Ovary (tissue), 3 donors: ENCODE measurements around the gene EZH1.

ENCODE experiments used
- EP300 ChIP-seq: sonication (generic); formaldehyde crosslinking; IDR thresholded peaks from one replicate; pipeline ENCODE4 v1.6.1; 2017; ENCODE audit warnings: antibody characterized with exemption
- POLR2A ChIP-seq: fragments of 450-650 bp; IDR thresholded peaks from one replicate; pipeline ENCODE4 v1.6.1; 2017; ENCODE audit warnings: antibody characterized with exemption, mild to moderate bottlenecking, moderate library complexity
- TF ChIP-seq, protein P1 (sequence below), 3 donors: fragments of 450-650 bp in 2 of 3; fragments of 200-600 bp in 1 of 3; IDR thresholded peaks; one replicate each; pipeline versions ENCODE4 v1.5.1 to v1.8.0; 2016 to 2022; ENCODE audit warnings: antibody characterized with exemption in 3 of 3, mild to moderate bottlenecking in 1 of 3
- donor health status: DM: no; HTN: no; CAD: no.

DNA sequence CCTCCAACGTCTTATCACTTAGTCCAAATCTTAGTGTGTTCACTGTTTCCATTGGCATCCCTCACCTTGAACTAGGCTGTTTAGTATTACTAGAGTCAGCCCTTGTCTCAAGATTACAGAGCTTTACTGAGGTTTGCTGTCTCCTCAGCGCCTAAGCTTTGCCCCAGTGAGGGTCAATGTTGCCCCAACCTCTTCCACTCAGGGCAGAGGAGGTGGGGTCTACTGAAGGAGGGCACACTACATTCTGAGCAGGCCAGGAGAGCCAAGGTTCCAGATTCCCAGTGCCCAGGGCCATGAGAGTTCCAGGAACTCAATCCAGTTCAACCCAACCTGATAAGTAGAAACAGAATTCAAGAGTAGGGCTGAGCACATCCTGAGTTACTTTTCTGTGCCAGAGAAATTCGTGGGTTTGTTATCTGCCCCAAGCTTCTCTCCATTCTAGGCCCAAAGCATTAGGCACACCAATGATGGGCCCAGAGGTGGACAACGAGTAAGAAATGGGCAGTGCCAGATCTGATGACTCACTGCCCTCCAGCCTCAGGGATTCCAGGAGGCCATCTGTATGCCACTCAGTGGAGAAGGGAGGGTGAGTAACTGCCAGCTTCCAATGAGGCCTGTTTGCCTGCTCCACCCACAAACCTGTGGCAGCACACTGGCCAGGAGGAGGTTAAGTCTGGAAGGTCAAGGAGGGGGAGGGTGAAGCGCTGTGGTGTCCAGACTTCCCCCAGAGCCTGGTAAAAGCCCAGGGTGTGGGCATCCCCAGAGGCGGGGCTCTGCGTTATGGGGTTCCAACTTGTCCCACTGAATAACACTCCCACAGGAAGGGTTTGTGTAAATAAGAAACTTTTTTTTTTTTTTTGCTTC lies 77.5 kb downstream of the EZH1 start:
- TF ChIP-seq POLR2A: no peak
- TF ChIP-seq, protein P1, sequence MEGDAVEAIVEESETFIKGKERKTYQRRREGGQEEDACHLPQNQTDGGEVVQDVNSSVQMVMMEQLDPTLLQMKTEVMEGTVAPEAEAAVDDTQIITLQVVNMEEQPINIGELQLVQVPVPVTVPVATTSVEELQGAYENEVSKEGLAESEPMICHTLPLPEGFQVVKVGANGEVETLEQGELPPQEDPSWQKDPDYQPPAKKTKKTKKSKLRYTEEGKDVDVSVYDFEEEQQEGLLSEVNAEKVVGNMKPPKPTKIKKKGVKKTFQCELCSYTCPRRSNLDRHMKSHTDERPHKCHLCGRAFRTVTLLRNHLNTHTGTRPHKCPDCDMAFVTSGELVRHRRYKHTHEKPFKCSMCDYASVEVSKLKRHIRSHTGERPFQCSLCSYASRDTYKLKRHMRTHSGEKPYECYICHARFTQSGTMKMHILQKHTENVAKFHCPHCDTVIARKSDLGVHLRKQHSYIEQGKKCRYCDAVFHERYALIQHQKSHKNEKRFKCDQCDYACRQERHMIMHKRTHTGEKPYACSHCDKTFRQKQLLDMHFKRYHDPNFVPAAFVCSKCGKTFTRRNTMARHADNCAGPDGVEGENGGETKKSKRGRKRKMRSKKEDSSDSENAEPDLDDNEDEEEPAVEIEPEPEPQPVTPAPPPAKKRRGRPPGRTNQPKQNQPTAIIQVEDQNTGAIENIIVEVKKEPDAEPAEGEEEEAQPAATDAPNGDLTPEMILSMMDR (IDR thresholded peaks at IDR 0.05): no peak
- TF ChIP-seq EP300: no peak
